ENCODE measurements around the gene TREH.

DNA sequence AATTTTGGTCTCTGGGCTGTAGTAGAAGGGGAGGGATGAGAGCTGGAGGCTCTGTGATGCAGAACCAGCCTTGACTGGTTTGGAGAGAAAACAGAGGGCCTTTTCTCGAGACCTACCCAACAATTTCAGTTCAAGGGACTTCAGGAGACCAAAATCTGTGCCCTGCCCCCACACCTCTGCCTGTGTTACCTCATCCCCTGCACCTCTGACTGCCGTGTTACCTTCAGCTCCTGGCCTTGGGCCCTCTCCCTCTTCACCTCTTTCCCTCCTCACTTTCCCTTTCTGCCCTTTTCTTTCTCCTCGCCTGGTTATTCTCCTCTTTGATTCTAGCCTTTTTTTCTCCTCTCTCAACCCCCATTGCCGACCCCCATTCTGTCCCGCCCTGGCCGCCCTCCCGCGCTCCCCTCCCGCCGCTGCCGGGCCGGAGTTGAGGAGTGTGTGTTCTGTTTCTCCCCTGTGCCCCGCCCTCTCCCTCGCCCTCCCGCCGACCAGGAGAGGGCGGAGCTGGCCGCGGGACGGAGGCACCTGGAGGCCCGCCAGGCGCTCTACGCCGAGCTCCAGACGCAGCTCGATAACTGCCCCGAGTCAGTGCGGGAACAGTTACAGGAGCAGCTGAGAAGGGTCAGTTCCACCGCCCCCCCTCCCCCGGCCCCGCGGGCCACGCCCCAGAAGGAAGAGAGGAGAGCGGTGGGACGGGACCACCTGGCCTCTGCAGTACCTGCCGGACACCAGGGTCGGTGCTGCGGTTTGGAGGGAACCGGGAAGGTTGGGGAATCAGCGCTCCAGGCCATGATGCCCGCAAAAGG lies 44.8 kb downstream of the TREH start:
- TF ChIP-seq POLR2AphosphoS5 (IDR thresholded peaks at IDR 0.05; ENCODE audit: insufficient read depth in 1 of 2, low read depth in 1 of 2) (peak; percentile 21 to 69), CTCF (IDR thresholded peaks at IDR 0.05) (no peak), POLR2A (IDR thresholded peaks at IDR 0.05) (no peak)

Data from vagina (tissue), 2 donors.